ENCODE data around the gene OAS1.

DNA sequence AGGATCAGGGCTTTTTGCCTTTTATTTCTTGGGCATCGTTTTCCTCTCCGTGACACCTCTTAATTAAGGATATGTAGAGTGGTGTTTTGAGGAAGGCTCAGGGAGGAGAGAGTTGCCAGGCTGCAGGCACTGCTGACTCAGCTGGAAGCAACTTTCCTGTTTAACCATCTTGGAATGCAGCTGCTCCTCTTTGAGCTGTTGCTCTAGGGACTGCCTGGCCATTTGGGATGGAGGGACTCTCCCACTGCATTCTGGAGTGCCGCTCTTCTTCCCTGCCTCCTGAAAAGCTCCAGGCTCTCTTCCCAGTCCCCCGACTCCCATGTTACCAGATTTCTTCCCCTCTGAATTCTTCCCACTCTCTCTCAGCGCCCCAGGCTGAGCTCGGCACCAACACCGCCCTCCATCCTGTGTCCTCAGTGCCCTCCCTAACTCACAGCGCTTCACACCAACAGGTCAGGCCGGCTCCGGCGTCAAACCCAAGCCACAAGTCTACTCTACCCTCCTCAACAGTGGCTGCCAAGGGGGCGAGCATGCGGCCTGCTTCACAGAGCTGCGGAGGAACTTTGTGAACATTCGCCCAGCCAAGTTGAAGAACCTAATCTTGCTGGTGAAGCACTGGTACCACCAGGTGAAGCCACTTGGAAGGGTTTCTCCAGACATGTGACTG lies 37.4 kb downstream of the OAS1 start:
- TF ChIP-seq, protein P1, sequence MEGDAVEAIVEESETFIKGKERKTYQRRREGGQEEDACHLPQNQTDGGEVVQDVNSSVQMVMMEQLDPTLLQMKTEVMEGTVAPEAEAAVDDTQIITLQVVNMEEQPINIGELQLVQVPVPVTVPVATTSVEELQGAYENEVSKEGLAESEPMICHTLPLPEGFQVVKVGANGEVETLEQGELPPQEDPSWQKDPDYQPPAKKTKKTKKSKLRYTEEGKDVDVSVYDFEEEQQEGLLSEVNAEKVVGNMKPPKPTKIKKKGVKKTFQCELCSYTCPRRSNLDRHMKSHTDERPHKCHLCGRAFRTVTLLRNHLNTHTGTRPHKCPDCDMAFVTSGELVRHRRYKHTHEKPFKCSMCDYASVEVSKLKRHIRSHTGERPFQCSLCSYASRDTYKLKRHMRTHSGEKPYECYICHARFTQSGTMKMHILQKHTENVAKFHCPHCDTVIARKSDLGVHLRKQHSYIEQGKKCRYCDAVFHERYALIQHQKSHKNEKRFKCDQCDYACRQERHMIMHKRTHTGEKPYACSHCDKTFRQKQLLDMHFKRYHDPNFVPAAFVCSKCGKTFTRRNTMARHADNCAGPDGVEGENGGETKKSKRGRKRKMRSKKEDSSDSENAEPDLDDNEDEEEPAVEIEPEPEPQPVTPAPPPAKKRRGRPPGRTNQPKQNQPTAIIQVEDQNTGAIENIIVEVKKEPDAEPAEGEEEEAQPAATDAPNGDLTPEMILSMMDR (IDR thresholded peaks at IDR 0.05; ENCODE audit: insufficient read depth, low read depth, low read length), result no peak
- TF ChIP-seq EZH2 (IDR thresholded peaks at IDR 0.05; ENCODE audit: insufficient read depth, low read length), result no peak
